Neural cell (in vitro differentiated cells): ENCODE results near the gene ACTN2.

Source experiments
- TAF1 ChIP-seq: IDR thresholded peaks from 2 replicates; pipeline ENCODE4 v1.6.1; 2012; ENCODE audit warnings: low read depth
- TF ChIP-seq, protein P1 (sequence below): fragments of 450-650 bp; IDR thresholded peaks from 2 replicates; pipeline ENCODE4 v1.5.1; 2014; ENCODE audit warnings: antibody characterized with exemption, mild to moderate bottlenecking, moderate library complexity; ENCODE audit not compliant: poor library complexity, severe bottlenecking

DNA sequence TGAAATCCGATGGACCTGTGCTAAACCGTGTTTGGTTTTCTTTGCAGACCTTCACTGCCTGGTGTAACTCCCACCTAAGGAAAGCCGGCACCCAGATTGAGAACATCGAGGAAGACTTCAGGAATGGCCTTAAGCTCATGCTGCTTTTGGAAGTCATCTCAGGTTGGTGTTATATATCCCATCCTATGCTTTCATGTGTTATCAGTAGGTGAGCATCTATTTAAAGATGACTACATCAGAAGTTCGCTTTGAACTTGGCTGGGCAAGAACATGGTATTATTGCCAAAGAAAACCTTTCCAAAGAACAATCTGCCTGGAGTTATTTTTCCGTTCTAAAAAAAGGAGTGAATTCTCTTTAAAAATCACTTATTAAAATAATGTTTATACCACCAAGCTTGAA is 31.5 kb downstream of the ACTN2 start:
- TF ChIP-seq, protein P1, sequence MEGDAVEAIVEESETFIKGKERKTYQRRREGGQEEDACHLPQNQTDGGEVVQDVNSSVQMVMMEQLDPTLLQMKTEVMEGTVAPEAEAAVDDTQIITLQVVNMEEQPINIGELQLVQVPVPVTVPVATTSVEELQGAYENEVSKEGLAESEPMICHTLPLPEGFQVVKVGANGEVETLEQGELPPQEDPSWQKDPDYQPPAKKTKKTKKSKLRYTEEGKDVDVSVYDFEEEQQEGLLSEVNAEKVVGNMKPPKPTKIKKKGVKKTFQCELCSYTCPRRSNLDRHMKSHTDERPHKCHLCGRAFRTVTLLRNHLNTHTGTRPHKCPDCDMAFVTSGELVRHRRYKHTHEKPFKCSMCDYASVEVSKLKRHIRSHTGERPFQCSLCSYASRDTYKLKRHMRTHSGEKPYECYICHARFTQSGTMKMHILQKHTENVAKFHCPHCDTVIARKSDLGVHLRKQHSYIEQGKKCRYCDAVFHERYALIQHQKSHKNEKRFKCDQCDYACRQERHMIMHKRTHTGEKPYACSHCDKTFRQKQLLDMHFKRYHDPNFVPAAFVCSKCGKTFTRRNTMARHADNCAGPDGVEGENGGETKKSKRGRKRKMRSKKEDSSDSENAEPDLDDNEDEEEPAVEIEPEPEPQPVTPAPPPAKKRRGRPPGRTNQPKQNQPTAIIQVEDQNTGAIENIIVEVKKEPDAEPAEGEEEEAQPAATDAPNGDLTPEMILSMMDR: no peak
- no peak for TF ChIP-seq TAF1
